OCI-LY7 (cell line): Measurements from ENCODE around the gene FAM3D.

Experiments
- EZH2phosphoT487 ChIP-seq: fragments of 200-600 bp; sonication (generic); IDR thresholded peaks from 2 replicates; pipeline ENCODE4 v1.6.1; 2018; ENCODE audit warnings: low read depth, borderline replicate concordance, mild to moderate bottlenecking, mixed run types, antibody characterized with exemption, low read length, moderate library complexity, mixed read lengths
- TF ChIP-seq, protein P1 (sequence below): fragments of 200-600 bp; sonication (generic); conservative IDR thresholded peaks from 2 replicates; pipeline ENCODE4 v1.5.1; 2014; ENCODE audit warnings: mild to moderate bottlenecking, antibody characterized with exemption, low read length, moderate library complexity, mixed read lengths

GRCh38 chr3:58664611-58665010 is 2.0 kb downstream of the FAM3D start:
- TF ChIP-seq, protein P1, sequence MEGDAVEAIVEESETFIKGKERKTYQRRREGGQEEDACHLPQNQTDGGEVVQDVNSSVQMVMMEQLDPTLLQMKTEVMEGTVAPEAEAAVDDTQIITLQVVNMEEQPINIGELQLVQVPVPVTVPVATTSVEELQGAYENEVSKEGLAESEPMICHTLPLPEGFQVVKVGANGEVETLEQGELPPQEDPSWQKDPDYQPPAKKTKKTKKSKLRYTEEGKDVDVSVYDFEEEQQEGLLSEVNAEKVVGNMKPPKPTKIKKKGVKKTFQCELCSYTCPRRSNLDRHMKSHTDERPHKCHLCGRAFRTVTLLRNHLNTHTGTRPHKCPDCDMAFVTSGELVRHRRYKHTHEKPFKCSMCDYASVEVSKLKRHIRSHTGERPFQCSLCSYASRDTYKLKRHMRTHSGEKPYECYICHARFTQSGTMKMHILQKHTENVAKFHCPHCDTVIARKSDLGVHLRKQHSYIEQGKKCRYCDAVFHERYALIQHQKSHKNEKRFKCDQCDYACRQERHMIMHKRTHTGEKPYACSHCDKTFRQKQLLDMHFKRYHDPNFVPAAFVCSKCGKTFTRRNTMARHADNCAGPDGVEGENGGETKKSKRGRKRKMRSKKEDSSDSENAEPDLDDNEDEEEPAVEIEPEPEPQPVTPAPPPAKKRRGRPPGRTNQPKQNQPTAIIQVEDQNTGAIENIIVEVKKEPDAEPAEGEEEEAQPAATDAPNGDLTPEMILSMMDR = no peak
- TF ChIP-seq EZH2phosphoT487 = no peak
